8988T (cell line): ENCODE measurements around the gene HELB.

Experiments used
- DNase-seq: peaks from one replicate; pipeline ENCODE4 v3.0.0; 2011

HELB gene

DNA sequence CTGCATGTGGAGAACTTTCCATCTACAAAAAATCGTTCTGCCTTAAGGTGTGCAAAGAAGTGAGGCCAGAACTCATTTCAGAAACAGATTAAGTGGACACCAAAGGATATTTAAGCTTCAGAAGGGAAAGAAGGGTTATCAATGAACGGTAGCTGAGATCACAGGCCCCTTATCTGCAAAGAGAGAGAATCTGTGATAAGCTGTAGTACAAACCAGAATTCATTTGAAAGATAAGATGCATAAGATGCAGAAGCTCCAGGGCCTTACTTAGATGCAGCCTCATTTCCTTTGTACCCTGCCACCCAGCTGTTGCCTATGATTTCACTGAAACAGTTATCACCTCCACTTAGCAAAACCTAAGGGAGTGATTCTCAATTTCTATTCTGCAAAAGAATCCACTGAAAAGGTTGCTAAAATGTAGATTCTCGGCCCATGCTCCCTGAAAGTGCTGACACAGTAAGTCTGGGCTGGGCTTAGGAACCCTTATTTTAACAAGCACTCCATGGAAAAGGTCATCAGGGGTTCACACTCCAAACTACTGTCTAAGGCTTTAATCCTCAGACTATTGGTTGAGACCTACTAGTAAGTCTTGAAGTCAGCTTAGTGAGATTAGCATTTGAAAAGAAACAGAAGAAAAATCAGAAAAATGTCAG lies 64.8 kb downstream of the HELB start:
- no peak for DNase-seq

- no peak for DNase-seq
Observed at GRCh38 chr12:66371982-66372381, 69.7 kb downstream of the HELB start.

DNA sequence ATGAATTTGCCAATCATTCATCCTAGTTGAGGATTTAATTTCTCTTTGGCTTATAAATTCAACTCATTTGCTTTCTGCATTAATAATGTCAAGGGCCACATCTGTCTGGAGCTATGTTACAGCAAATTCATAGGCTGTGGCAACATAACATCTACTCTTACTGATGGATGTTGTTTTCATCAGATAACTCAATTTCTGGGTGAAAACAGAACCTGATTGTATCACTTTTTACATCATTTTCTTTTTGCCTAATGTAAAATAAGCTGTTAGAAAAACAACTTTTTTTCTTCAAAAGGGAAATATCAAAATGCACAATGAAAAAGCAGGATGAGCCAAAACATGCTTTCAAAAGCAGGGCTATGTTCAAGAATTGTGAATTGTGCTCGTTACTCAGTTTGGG lies 73.3 kb downstream of the HELB start:
- no peak for DNase-seq

DNA sequence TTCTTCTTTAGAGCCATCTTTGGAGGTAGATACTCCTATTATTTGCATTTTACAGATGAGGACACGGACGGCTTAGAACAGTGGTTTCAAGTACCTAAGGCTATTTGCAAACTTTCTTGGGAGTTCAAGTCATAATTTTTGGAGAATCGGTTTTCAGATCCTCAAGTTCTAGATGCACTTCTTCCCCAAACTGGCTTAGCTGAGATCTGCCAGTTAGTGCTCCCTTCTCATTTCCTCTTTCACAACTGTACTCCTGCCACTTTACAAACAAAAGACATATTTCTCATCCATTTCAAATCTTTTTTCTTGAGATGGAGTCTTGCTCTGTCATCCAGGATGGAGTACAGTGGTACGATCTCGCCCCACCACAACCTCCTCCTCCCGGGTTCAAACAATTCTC lies 77.3 kb downstream of the HELB start:
- DNase-seq, result no peak

GRCh38 chr12:66380769-66381535 lies 78.7 kb downstream of the HELB start:
- DNase-seq, result no peak

DNA sequence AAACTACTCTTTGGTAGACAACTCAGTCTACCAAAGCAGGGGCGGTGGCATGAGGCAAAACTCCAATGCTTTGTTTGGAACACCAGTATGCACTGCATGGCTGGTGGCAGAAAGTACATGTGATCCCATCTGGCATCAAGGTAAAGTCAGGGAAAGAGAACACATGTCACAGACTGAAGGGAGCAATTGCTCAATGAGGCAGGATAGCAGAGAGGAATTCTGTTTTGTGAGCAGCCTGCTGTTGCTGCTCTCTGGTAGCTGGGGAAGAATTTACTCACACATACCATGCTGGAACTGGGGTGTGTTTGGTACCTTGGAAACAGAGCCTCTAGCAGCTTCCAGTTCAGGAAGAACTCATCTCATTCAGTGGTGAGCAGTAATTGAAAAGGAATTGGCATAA lies 84.8 kb downstream of the HELB start:
- DNase-seq, result no peak
